H1 (cell line): ENCODE results near the gene SV2C. TPM values are rescaled to one million over a fixed set of nuclear protein-coding genes. Genes with fewer than 3 reads are reported as not detected.
A peak's percentile ranks its signal among the peaks of the same experiment; 100 is the strongest.

Experiments used
- CTCF ChIA-PET: fragments of 300-600 bp; sonication (Branson Sonifier 250); formaldehyde crosslinking; loops from one replicate; lab custom pipeline; 2021; ENCODE audit not compliant: partially characterized antibody; lab: Charles Lee
- POLR2A ChIA-PET: fragments of 300-600 bp; sonication (Branson Sonifier 250); formaldehyde crosslinking; loops from one replicate; lab custom pipeline; 2021; ENCODE audit warnings: inconsistent platforms; ENCODE audit not compliant: partially characterized antibody; lab: Charles Lee
- DNase-seq, 2 experiments: peaks; one replicate each; pipeline versions ENCODE4 v3.0.0 to v3.0.0-alpha.2; 2010 to 2022; ENCODE audit warnings: low spot score in 2 of 2, low read depth in 1 of 2, mixed read lengths in 1 of 2
- FAIRE-seq: peaks from 2 replicates; lab custom pipeline; 2011; peaks lifted over from hg19 to GRCh38; lab: Jason Lieb, UNC
- H2AFZ ChIP-seq: 2 replicates; pipeline ENCODE4 v1.8.1; 2012; ENCODE audit warnings: low read length, inconsistent platforms
- H2AK5ac ChIP-seq: 2 replicates; pipeline ENCODE4 v1.6.1; 2013; ENCODE audit warnings: low read depth, low read length
- H2BK120ac ChIP-seq: replicated peaks from 2 replicates; pipeline ENCODE3; 2013; ENCODE audit warnings: low read depth, low read length, inconsistent platforms
- H2BK12ac ChIP-seq: 2 replicates; pipeline ENCODE4 v1.6.1; 2013; ENCODE audit warnings: low read depth, low read length
- H2BK15ac ChIP-seq: 2 replicates; pipeline ENCODE4 v1.6.1; 2013; ENCODE audit warnings: low read length
- H2BK20ac ChIP-seq: 2 replicates; pipeline ENCODE4 v1.6.1; 2013; ENCODE audit warnings: low read length
- H2BK5ac ChIP-seq: 2 replicates; pipeline ENCODE4 v1.6.1; 2013; ENCODE audit warnings: low read depth, low read length
- H3K14ac ChIP-seq: 2 replicates; pipeline ENCODE4 v1.6.1; 2013; ENCODE audit warnings: inconsistent platforms; ENCODE audit not compliant: insufficient read length
- H3K18ac ChIP-seq: 2 replicates; pipeline ENCODE4 v1.6.1; 2013; ENCODE audit warnings: low read length; ENCODE audit errors: extremely low read depth
- H3K23ac ChIP-seq: 2 replicates; pipeline ENCODE4 v1.6.1; 2013; ENCODE audit warnings: inconsistent platforms; ENCODE audit not compliant: insufficient read length
- H3K23me2 ChIP-seq: 2 replicates; pipeline ENCODE4 v1.6.1; 2013; ENCODE audit warnings: low read depth, low read length
- H3K27ac ChIP-seq: 2 replicates; pipeline ENCODE4 v1.6.1; 2011; ENCODE audit warnings: low read depth, low read length, inconsistent platforms
- H3K27me3 ChIP-seq, 4 experiments: replicated peaks in 1 of 4; 1 replicate in 1 of 4; 2 replicates in 3 of 4; pipeline versions ENCODE4 v1.6.1 to v1.8.1; 2011 to 2013; ENCODE audit warnings: low read length in 3 of 4, mild to moderate bottlenecking in 3 of 4, inconsistent platforms in 2 of 4, mixed read lengths in 2 of 4, moderate library complexity in 1 of 4; ENCODE audit not compliant: control insufficient read depth in 3 of 4, insufficient read depth in 3 of 4; ENCODE audit errors: extremely low read depth in 1 of 4
- H3K36me3 ChIP-seq, 4 experiments: 2 replicates each; pipeline versions ENCODE4 v1.6.1 to v1.8.1; 2011 to 2013; ENCODE audit warnings: mild to moderate bottlenecking in 4 of 4, low read length in 3 of 4, moderate library complexity in 2 of 4, control low read depth in 1 of 4, inconsistent platforms in 1 of 4; ENCODE audit not compliant: insufficient read depth in 4 of 4, control insufficient read depth in 2 of 4
- H3K4ac ChIP-seq: replicated peaks from 2 replicates; pipeline ENCODE3; 2013; ENCODE audit warnings: low read length, low read depth, mixed read lengths, inconsistent platforms; ENCODE audit not compliant: insufficient read length
- H3K4me1 ChIP-seq, 4 experiments: replicated peaks in 1 of 4; 1 replicate in 1 of 4; 2 replicates in 3 of 4; pipeline versions ENCODE4 v1.6.1 to v1.8.1; 2011 to 2013; ENCODE audit warnings: low read length in 3 of 4, inconsistent platforms in 2 of 4, mixed read lengths in 1 of 4; ENCODE audit not compliant: insufficient read depth in 4 of 4, control insufficient read depth in 3 of 4
- H3K4me2 ChIP-seq, 2 experiments: 2 replicates each; pipeline versions ENCODE4 v1.6.1 to v1.8.1; 2011 to 2013; ENCODE audit warnings: low read depth in 2 of 2, low read length in 2 of 2, control low read depth in 1 of 2, inconsistent platforms in 1 of 2, mild to moderate bottlenecking in 1 of 2; ENCODE audit not compliant: insufficient read depth in 1 of 2
- H3K4me3 ChIP-seq, 4 experiments: fragments of 200-600, 300-600 bp in 1 of 4; sonication (generic), shearing (Covaris generic), sonication (Bioruptor Twin) in 1 of 4; 2 replicates each; pipeline versions ENCODE4 v1.5.1 to v1.8.1; 2011 to 2016; ENCODE audit warnings: low read length in 4 of 4, low read depth in 3 of 4, control low read depth in 2 of 4, inconsistent platforms in 2 of 4, mild to moderate bottlenecking in 2 of 4, mixed read lengths in 1 of 4, moderate library complexity in 1 of 4; ENCODE audit not compliant: insufficient read depth in 2 of 4; ENCODE audit errors: extremely low read depth in 1 of 4
- H3K56ac ChIP-seq: replicated peaks from 2 replicates; pipeline ENCODE3; 2013; ENCODE audit warnings: low read depth, mild to moderate bottlenecking, mixed read lengths, low read length, inconsistent platforms; ENCODE audit not compliant: insufficient read length
- H3K79me1 ChIP-seq: 2 replicates; pipeline ENCODE4 v1.6.1; 2013; ENCODE audit warnings: low read depth, low read length, control low read depth
- H3K79me2 ChIP-seq, 2 experiments: 2 replicates each; pipeline versions ENCODE4 v1.6.1 to v1.8.1; 2012 to 2013; ENCODE audit warnings: low read length in 2 of 2, mild to moderate bottlenecking in 2 of 2, inconsistent platforms in 1 of 2; ENCODE audit not compliant: insufficient read depth in 2 of 2, control insufficient read depth in 1 of 2
- H3K9ac ChIP-seq, 4 experiments: replicated peaks in 1 of 4; 1 replicate in 1 of 4; 2 replicates in 3 of 4; pipeline versions ENCODE4 v1.6.1 to v1.8.1; 2011 to 2013; ENCODE audit warnings: low read depth in 3 of 4, low read length in 3 of 4, control low read depth in 2 of 4, mild to moderate bottlenecking in 2 of 4, moderate library complexity in 2 of 4, inconsistent platforms in 1 of 4; ENCODE audit errors: extremely low read depth in 1 of 4
- H3K9me3 ChIP-seq, 2 experiments: 2 replicates each; pipeline versions ENCODE4 v1.6.1 to v1.8.1; 2012 to 2013; ENCODE audit warnings: mild to moderate bottlenecking in 2 of 2, moderate library complexity in 2 of 2, control low read depth in 1 of 2, inconsistent platforms in 1 of 2, low read depth in 1 of 2, low read length in 1 of 2, mixed read lengths in 1 of 2; ENCODE audit not compliant: insufficient read depth in 2 of 2
- H4K20me1 ChIP-seq, 2 experiments: replicated peaks in 1 of 2; 2 replicates each; pipeline versions ENCODE3 to v1.8.1; 2011 to 2013; ENCODE audit warnings: inconsistent platforms in 2 of 2, low read length in 2 of 2, mild to moderate bottlenecking in 1 of 2; ENCODE audit not compliant: insufficient read depth in 2 of 2, control insufficient read depth in 1 of 2
- H4K5ac ChIP-seq: 2 replicates; pipeline ENCODE4 v1.6.1; 2013; ENCODE audit warnings: low read length, low read depth, mixed read lengths, inconsistent platforms; ENCODE audit not compliant: insufficient read length
- H4K8ac ChIP-seq: 2 replicates; pipeline ENCODE4 v1.8.0; 2013; ENCODE audit warnings: mild to moderate bottlenecking, moderate library complexity, low read length, inconsistent platforms; ENCODE audit not compliant: insufficient read depth; ENCODE audit errors: extremely low read depth
- H4K91ac ChIP-seq: replicated peaks from 2 replicates; pipeline ENCODE3; 2013; ENCODE audit warnings: low read length, mixed read lengths, inconsistent platforms; ENCODE audit not compliant: insufficient read length
- BACH1 ChIP-seq: IDR thresholded peaks from 2 replicates; pipeline ENCODE4 v1.6.1; 2012; ENCODE audit warnings: low read length, improper control_type of control experiment
- KDM1A ChIP-seq: fragments of 200-600, 300-600 bp; sonication (generic); IDR thresholded peaks from 2 replicates; pipeline ENCODE4 v1.7.1; 2016; ENCODE audit warnings: mild to moderate bottlenecking, low read length, borderline replicate concordance
- KDM4A ChIP-seq: IDR thresholded peaks from one replicate; pipeline ENCODE4 v1.7.1; 2012; ENCODE audit warnings: low read depth, mild to moderate bottlenecking, moderate library complexity, low read length, inconsistent platforms; ENCODE audit not compliant: severe bottlenecking
- TAF7 ChIP-seq: optimal IDR thresholded peaks from 2 replicates; pipeline ENCODE3; 2011; ENCODE audit warnings: low read depth, mild to moderate bottlenecking, inconsistent platforms, low read length, moderate library complexity, borderline replicate concordance
- polyA plus RNA-seq, 7 experiments: library from polyadenylated mRNA; depleted of rRNA in 3 of 7; stranded (reverse) in 5 of 7; unstranded in 2 of 7; fragments of >200 nt in 5 of 7; fragments of 200-250 nt in 2 of 7; gene quantifications; 1 replicate in 5 of 7; 2 replicates in 1 of 7; 4 replicates in 1 of 7; pipeline versions ENCODE4 v1.2.1 to v1.2.3, GENCODE V29; 2011 to 2013; ENCODE audit warnings: missing spikeins in 2 of 7, mixed read lengths in 2 of 7
- total RNA-seq: library from RNA; stranded (reverse); fragmentation: NEBNext Ultra II Directional; extraction: Animal tissue kit (Norgen Biotek cat#: 25700); gene quantifications from 2 replicates; pipeline ENCODE4 v1.2.1, GENCODE V29; 2021

The SV2C gene
- total and polyA plus RNA-seq, 2 of the 8 experiments (the other 6 are each of a cell fraction or from before 2014, with no cell fraction given): 0.08 to 0.24 TPM

DNA sequence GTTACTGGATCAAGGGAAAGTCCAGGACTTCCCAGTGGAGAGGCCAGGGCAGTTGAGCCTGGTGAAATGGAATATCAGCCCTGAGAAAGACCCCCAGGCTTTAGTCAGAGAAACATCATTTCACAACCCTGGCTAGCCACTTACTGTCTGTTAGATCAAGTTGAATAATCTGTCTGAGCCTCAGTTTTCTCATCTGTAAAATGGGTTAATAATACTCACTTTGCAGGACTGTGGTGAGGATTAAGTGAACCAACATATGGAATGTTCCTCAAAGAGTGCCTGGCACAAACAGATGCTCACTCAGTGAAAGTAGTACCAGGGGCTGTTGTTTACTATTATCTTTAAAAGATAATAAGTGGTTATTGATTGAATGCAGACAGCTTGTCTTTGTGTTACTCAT is 110.5 kb downstream of the SV2C start:
- FAIRE-seq: no peak
- Histone ChIP-seq H3K18ac (no peak overlapping the region), H4K91ac (no peak overlapping the region), H2AK5ac (no peak overlapping the region), H2BK12ac (no peak overlapping the region), H2BK15ac (no peak overlapping the region), H3K27me3 (no peaks in the 10 kb centered on the region), H3K9me3 (no peaks in the 10 kb centered on the region), H3K23me2 (no peaks in the 10 kb centered on the region), H4K20me1 (no peaks in the 10 kb centered on the region), H2BK120ac (no peak overlapping the region), H3K4me3 (no peak overlapping the region), H3K79me1 (no peaks in the 10 kb centered on the region), H2AFZ (no peak overlapping the region), H3K14ac (no peak overlapping the region), H3K4me1 (peaks cover 0 to 16% (median 10%) of the 10 kb centered on the region in 4 experiments; a peak in 3 of 7 replicates), H3K4ac (no peak overlapping the region), H2BK5ac (no peak overlapping the region), H3K36me3 (no peaks in the 10 kb centered on the region), H3K9ac (no peak overlapping the region), H4K8ac (no peak overlapping the region), H3K23ac (no peak overlapping the region), H3K27ac (no peak overlapping the region), H3K4me2 (no peak overlapping the region), H3K56ac (no peak overlapping the region), H3K79me2 (no peaks in the 10 kb centered on the region), H4K5ac (no peak overlapping the region), H2BK20ac (no peak overlapping the region)
- no peak for DNase-seq
- TF ChIP-seq KDM4A (no peak), TAF7 (no peak), BACH1 (no peak), KDM1A (peak; percentile 84; the same call in 1 of the 2 replicates)
- ChIA-PET CTCF (interaction anchor here (0.8 to 4.1 kb wide), 7 partner anchors 13 to 119 kb away, joined by 3 to 30 read pairs (median 6); no protein-coding TSS in a partner anchor), POLR2A (no interaction called here)
